Islet of Langerhans (tissue), 1 donor: ENCODE measurements around the gene KRT86.
"Not testable (repeated sequence)": the region's sequence is repeated elsewhere in the genome, so short reads cannot be mapped to it uniquely, and the experiment has no call there.

Experiments used
- FAIRE-seq: peaks from one replicate; lab custom pipeline; 2011; peaks lifted over from hg19 to GRCh38; lab: Jason Lieb, UNC

Gene KRT86

GRCh38 chr12:52341066-52341580 lies 66.7 kb downstream of the KRT86 start:
- FAIRE-seq, result no peak

- no peak for FAIRE-seq
These were observed 68.5 kb downstream of the KRT86 start for GRCh38 chr12:52342781-52343490.

- no peak for FAIRE-seq
These were observed 69.1 kb downstream of the KRT86 start for GRCh38 chr12:52343550-52343949.

DNA sequence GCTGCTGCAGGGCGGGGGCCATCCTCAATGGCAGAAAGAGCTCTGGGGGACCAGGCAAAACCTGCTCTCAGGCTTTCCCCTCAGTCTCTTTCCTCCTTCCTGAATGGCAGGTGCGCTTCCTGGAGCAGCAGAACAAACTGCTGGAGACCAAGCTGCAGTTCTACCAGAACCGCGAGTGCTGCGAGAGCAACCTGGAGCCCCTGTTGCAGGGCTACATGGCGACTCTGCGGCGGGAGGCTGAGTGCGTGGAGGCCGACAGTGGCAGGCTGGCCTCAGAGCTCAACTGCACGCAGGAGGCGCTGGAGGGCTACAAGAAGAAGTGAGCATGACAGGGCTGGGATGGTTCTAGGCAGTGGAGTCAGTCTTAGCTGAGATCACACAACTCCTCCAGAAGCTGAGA lies 69.7 kb downstream of the KRT86 start:
- no peak for FAIRE-seq

DNA sequence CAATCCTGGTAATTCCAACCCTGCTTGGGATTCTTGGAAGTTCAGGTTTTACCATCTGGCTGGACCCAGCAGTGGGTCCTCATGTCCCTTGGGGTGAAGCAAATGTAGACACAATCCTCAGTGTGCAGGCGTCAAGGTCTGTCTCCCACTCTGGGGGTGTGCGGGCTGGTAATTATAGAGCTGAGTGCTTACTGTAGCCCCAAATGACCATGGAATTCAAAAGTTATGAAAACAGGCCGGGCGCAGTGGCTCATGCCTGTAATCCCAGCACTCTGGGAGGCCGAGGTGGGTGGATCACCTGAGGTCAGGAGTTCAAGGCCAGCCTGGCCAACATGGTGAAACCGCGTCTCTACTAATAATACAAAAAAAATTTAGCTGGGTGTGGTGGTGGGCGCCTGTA lies 70.6 kb downstream of the KRT86 start:
- FAIRE-seq, result not testable (repeated sequence)

DNA sequence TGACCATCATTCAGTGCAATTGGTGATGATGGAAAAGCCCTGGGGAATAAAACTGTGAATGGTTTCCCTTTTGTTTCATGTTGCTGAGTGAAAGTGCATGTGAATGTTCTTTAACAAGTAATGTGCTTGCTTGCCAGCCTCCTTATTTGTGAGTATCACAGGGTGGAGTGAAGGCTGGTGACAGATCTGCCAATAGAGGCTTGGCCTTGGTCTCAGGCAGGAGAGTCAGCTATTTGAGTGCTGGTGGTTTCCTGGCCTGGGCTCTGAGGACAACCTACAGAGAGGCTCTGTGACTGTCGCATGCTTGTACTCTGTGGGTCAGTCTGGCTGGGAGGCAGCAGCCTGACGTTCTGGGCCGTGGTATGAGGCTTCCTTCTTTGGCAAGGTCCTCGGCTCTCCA lies 72.1 kb downstream of the KRT86 start:
- FAIRE-seq, result no peak

DNA sequence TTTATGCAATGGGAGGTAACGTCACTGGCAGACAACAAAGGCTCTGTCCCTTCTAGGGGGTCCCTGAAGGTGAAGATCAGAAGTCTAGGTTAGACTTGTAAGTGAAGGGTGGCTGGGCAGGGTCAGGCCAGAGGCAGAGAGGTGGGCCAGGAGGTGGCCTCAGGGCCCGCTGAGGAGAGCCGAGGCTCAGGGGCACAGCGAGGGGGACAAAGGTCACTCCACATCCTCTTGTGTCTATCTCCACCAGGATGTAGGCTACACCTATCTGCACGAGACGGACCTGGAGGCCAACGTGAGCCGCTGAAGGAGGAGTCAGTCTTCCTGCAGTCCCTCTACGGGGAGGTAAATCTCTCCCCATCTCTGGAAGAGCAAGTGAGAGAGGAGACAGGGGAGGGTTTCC lies 72.6 kb downstream of the KRT86 start:
- no peak for FAIRE-seq

DNA sequence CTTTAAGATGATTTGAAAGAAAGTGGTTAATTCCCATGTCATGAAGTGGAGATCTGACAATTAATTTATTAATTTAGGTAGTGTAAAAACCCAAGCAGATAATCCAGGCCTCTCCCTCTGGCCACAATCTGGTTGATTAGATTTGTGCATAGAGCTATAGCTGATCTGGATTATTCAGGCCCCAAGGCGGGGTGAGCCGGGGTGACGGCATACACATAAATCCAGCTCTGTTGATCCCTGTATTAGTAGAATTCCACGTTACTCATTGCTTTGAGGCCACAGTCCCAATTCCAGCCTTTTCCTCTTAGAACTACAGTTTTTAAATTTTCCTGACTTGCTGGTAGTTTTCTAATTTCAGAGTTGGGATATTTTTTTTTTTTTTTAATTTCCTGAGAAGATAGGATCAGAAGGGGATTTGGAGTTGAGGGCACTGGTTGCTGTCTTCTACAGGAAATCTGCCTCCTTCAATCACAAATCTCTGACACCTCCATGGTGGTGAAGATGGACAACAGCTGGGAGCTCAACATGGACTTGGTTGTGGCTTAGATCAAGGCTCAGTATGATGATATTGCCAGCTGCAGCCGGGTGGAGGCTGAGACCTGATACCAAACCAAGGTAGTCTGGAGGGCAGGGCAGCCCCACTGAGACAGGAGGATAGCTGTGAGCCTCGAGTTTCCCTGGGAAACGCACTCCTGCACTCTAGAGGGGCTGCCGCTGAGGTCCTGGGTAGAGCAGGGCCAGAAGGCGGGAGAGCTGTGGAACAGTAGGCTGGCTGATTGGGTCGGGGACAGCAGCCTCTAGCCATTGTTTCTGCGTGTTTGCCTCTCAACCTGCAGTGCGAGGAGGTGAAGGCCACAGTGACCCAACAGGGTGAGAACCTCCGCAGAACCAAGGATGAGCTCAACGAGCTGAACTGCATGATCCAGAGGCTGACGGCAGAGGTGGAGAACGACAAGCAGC lies 73.4 kb downstream of the KRT86 start:
- FAIRE-seq, result no peak

- FAIRE-seq, result no peak
These were observed 74.8 kb downstream of the KRT86 start for GRCh38 chr12:52349196-52349595.

DNA sequence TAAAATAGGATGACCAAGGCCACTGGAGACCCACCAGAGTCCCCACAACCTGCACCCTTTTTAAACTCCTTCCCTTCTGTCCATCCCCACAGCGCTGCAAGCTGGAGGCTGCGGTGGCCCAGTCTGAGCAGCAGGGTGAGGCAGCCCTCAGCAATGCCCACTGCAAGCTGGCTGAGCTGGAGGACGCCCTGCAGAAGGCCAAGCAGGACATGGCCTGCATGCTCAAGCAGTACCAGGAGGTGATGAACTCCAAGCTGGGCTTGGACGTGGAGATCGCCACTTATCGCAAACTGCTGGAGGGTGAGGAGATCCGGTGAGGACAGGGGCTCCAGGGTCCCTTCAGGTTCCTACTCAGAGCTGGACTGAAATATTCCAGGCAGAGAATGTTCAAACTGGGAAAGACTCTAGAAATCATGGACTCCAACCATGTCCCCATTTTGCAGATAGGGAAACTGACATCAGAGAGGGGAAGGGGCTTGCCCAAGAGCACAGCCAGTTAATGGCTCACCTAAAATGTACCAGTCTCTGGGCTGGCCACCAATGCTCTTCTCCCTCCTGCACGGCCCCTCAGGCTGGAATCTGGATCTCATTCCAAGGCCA lies 75.7 kb downstream of the KRT86 start:
- FAIRE-seq, result no peak

- FAIRE-seq, result no peak
These were observed 76.3 kb downstream of the KRT86 start for GRCh38 chr12:52350786-52351185.

DNA sequence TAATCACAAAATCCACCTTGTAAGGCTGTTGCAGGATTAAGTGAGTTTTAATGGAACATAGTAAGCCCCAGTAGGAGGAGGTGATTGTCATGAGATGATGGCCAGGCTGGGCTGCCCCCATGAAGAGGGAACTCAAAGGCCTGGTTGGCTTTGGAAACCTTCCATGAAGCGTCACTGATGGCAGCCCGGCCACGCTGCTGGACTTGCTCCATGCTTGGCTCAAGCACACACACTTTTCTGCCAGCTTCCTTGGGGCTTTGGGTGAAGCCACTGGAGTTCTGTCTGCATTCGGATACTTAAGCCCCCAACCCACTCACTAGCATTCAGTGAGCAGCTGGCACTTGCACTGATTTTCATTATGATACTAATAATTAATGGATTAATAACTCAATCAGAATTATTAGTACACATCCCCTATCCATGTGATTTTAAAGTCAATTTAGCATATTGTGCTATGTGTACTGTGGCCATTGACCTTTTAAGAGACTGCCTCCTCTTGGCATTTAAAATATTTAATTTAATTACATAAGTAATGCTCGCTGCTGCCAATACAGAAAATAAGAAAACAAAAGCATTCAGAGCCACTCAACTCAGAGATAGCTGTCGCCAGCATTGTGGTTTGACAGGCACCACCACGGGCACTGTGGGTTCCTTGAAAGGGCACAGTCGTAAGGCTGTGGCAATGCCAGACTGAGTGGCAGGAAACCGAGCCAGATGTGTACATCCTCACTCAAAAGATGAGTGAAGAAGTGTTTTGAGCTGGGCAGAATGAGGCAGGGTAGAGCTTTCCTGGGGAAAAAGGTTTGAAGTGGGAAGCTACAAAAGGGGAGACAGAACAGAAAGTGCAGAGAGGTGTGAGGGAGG lies 77.0 kb downstream of the KRT86 start:
- FAIRE-seq, result no peak

DNA sequence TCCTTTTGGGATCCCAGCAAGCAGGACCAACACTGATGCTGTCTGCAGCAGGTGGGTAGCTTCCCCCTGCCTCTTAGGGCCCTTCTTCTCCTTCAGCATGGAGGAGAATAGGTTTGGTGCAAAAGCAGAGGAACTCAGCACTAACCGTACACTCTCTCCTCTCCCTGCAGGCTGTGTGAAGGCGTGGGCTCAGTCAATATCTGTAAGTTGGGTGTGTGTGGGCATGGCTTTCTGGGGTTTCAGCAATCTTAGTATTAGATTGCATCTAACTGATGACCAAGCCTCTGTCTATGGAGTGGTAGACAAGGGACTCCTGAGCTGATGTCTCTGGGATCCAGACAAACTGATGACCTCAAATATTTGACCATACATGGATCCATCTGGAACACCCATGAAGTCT lies 78.5 kb downstream of the KRT86 start:
- FAIRE-seq, result no peak

DNA sequence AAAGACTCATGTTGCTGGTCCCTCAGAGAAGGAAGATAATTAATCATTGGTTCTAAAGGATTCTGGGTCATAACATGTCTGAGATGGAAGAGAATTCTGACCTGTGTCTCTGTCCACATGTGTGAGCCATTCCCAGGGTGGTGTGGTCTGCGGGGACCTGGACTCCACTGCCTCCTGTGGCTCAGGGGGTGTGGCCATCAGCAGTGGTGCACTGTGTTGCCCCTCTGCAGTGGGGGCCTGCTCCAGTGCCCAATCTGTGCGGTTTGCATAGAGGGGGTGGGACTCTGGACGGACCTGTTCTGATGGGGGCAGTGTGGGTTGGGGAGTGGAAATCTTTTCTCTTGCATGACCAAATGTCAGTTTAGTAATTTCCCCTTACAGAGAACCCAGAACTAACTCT lies 79.3 kb downstream of the KRT86 start:
- no peak for FAIRE-seq

- FAIRE-seq, result no peak
These were observed 79.8 kb downstream of the KRT86 start for GRCh38 chr12:52354200-52354599.

GRCh38 chr12:52355176-52355575 lies 80.7 kb downstream of the KRT86 start:
- no peak for FAIRE-seq

DNA sequence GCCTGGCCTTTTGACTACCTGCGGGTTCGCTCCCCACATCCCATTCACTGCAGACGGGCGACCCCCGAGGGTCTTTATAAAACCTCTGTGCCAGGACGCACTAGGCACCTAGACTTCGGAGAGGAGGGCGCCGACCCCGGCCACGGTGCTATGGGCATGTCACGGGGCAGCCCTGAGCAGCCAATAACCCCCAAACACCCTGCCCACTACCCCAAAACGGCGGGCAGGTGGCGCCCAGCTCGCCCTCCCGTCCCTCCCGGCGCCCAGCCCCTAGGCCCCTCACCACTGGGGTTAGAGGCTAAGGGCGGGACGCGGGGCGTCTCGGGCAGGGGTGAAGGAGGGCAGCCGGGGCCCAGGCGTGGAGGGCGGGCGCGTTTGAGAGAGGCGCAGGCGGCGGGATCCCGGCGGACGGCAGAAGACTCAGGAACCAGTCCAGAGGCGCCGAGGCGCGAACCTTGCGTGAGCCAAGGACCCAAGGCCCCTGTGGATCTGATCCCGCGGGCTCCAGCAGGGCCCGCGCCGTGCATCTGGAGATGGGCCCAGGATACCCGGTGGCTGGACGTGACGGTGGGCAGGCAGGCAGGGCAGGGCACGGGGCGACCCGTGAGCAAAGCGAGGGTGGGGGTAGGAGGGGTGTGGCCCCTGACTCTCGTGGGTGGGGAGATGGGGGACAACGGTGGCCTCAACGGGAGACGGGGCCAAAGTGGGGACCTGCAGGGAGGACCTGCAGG lies 81.8 kb downstream of the KRT86 start:
- no peak for FAIRE-seq

- no peak for FAIRE-seq
These were observed 82.5 kb downstream of the KRT86 start for GRCh38 chr12:52356762-52357580.
